GOT3 (cell line): ENCODE measurements around the gene DTYMK.

ENCODE experiments used
- DNase-seq: peaks from one replicate; lab custom pipeline; 2025; ENCODE audit warnings: mixed read lengths; lab: John Stamatoyannopoulos, UW

The DTYMK gene

GRCh38 chr2:241649404-241649803 lies 37.2 kb downstream of the DTYMK start:
- DNase-seq: no peak

GRCh38 chr2:241648453-241648852 lies 38.2 kb downstream of the DTYMK start:
- DNase-seq: no peak

GRCh38 chr2:241645915-241646645 lies 40.5 kb downstream of the DTYMK start:
- no peak for DNase-seq

GRCh38 chr2:241645056-241645914 lies 41.3 kb downstream of the DTYMK start:
- no peak for DNase-seq

- no peak for DNase-seq
Observed at GRCh38 chr2:241641631-241642030, 45.0 kb downstream of the DTYMK start.

GRCh38 chr2:241640165-241640795 lies 46.3 kb downstream of the DTYMK start:
- DNase-seq: no peak

GRCh38 chr2:241639385-241639784 lies 47.2 kb downstream of the DTYMK start:
- DNase-seq: no peak

- no peak for DNase-seq
Observed at GRCh38 chr2:241638940-241639339, 47.7 kb downstream of the DTYMK start.

- DNase-seq: no peak
Observed at GRCh38 chr2:241637795-241638660, 48.6 kb downstream of the DTYMK start.

- DNase-seq: peak; percentile 55
Observed at GRCh38 chr2:241637018-241637794, 49.4 kb downstream of the DTYMK start, which contains the start of the genes ATG4B and THAP4. Gene ATG4B, plus strand, starts transcription at chr2:241637693. Its CDS starts 22 bp downstream, at chr2:241637715. Gene THAP4, minus strand, starts transcription at chr2:241637158. Its CDS starts 141 bp downstream, at chr2:241637017.

GRCh38 chr2:241636182-241637017 lies 50.2 kb downstream of the DTYMK start:
- no peak for DNase-seq

- no peak for DNase-seq
Observed at GRCh38 chr2:241635756-241636155, 50.9 kb downstream of the DTYMK start.

- no peak for DNase-seq
Observed at GRCh38 chr2:241633561-241633960, 53.1 kb downstream of the DTYMK start.

GRCh38 chr2:241632478-241633325 lies 53.9 kb downstream of the DTYMK start:
- no peak for DNase-seq

- DNase-seq: no peak
Observed at GRCh38 chr2:241629762-241630435, 56.7 kb downstream of the DTYMK start.

GRCh38 chr2:241627675-241628074 lies 58.9 kb downstream of the DTYMK start:
- no peak for DNase-seq
